BE2C (cell line): ENCODE measurements around the gene FAHD1.
A peak's percentile ranks its signal among the peaks of the same experiment; 100 is the strongest.

Experiments
- DNase-seq: peaks from one replicate; pipeline ENCODE4 v3.0.0-alpha.2; 2020
- H3K27me3 ChIP-seq: fragments of 250-450 bp; sonication (Bioruptor Pico); 2 replicates; pipeline ENCODE4 v1.5.1; 2020; ENCODE audit warnings: mild to moderate bottlenecking
- H3K36me3 ChIP-seq: fragments of 250-450 bp; sonication (Bioruptor Pico); 2 replicates; pipeline ENCODE4 v1.5.1; 2020; ENCODE audit warnings: mild to moderate bottlenecking
- H3K4me1 ChIP-seq: fragments of 250-450 bp; sonication (Bioruptor Pico); 2 replicates; pipeline ENCODE4 v1.5.1; 2020
- H3K4me3 ChIP-seq: 2 replicates; pipeline ENCODE4 v1.5.1; 2011; ENCODE audit warnings: low read depth, low read length
- H3K9me3 ChIP-seq: fragments of 250-450 bp; sonication (Bioruptor Pico); 2 replicates; pipeline ENCODE4 v1.5.1; 2020
- TF ChIP-seq, protein P1 (sequence below): IDR thresholded peaks from 2 replicates; pipeline ENCODE4 v1.5.1; 2012; ENCODE audit warnings: mild to moderate bottlenecking, low read depth, low read length

Gene FAHD1

DNA sequence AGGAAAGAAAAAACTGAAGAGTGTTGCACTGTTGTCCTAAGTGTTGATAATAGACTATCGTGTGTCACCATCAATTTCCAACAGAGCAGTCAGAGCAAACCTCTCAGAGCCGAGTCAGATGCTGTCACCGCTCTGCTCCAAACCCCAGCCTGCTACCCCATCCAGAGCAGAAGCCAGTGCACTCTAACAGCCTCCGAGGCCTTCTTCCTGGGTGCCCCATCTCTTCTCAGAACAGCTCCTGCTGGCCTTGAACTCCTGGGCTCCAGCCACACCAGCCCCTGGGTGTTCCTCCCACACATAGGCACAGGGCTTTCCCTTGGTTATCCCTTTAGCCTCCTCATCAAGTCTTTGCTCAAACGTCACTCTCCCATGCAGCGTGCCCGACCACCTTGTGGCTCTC lies 24.0 kb downstream of the FAHD1 start:
- no peak overlapping the region for H3K4me3 ChIP-seq
- H3K4me1 ChIP-seq = 0 out of 2 replicates have a peak, but pooled peaks cover under 1% of the 10 kb centered on the region
- no peaks in the 10 kb centered on the region for H3K9me3 ChIP-seq
- TF ChIP-seq, protein P1, sequence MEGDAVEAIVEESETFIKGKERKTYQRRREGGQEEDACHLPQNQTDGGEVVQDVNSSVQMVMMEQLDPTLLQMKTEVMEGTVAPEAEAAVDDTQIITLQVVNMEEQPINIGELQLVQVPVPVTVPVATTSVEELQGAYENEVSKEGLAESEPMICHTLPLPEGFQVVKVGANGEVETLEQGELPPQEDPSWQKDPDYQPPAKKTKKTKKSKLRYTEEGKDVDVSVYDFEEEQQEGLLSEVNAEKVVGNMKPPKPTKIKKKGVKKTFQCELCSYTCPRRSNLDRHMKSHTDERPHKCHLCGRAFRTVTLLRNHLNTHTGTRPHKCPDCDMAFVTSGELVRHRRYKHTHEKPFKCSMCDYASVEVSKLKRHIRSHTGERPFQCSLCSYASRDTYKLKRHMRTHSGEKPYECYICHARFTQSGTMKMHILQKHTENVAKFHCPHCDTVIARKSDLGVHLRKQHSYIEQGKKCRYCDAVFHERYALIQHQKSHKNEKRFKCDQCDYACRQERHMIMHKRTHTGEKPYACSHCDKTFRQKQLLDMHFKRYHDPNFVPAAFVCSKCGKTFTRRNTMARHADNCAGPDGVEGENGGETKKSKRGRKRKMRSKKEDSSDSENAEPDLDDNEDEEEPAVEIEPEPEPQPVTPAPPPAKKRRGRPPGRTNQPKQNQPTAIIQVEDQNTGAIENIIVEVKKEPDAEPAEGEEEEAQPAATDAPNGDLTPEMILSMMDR = no peak
- H3K36me3 ChIP-seq = no peaks in the 10 kb centered on the region
- H3K27me3 ChIP-seq = peaks cover 43% of the 10 kb centered on the region
- DNase-seq = no peak

DNA sequence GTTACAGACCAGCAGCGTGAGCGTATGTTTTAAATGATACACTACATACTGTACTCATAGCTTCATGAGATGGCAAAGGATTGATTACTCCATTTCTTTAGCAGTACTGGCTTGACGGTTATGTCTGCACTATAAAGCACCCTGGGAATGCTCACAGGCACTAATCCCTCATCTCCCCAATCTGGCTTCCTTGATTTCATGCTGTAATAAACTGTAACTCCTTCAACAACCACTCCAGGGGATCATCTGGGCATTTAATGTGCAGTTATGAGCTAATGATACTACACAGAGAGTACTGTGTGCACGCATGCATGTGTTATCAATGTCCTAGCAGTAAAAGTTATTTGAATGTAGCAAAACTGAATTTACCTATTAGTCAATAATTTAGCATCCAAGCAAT lies 24.8 kb downstream of the FAHD1 start:
- DNase-seq = no peak
- H3K4me3 ChIP-seq = no peak overlapping the region

DNA sequence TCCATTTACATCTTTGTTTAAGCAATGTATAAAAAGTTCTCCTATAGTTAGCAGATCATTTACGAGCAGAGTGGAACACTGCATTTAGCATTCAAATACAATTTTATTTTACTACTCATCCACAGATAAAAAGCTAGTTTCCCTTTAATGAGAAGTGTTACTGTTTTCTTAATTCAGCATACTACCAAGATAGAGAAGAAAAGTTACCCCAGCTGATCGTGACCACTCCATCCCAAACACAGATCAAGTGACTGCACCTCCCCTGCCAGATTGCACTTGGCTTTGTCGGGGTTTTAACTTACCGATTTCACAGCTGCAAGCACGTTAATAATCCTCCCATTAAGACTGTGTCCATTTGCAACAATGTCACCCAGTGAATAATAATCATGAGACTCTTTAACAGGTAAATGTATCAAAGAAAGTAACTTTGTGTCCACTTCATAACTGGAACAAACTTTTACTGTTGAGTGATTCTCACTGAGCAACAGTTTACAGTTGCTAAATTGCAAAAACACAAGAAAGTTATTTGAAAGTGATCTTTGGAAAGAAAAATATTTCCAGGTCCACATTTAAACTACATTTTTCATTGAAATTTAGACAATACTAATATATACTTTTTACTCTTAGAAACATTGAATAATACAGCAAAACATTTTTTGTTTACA lies 30.6 kb downstream of the FAHD1 start:
- no peak for DNase-seq
- peaks cover 82% of the 10 kb centered on the region for H3K27me3 ChIP-seq
- no peak overlapping the region for H3K4me3 ChIP-seq
- no peaks in the 10 kb centered on the region for H3K4me1 ChIP-seq
- H3K9me3 ChIP-seq = no peaks in the 10 kb centered on the region
- H3K36me3 ChIP-seq = no peaks in the 10 kb centered on the region
- TF ChIP-seq, protein P1 = no peak

More for the DNA sequence above, 24.8 kb downstream of the FAHD1 start:
- Histone ChIP-seq H3K36me3 (no peaks in the 10 kb centered on the region), H3K9me3 (no peaks in the 10 kb centered on the region), H3K27me3 (peaks cover 47% of the 10 kb centered on the region), H3K4me1 (no peaks in the 10 kb centered on the region)
- TF ChIP-seq, protein P1 = no peak

DNA sequence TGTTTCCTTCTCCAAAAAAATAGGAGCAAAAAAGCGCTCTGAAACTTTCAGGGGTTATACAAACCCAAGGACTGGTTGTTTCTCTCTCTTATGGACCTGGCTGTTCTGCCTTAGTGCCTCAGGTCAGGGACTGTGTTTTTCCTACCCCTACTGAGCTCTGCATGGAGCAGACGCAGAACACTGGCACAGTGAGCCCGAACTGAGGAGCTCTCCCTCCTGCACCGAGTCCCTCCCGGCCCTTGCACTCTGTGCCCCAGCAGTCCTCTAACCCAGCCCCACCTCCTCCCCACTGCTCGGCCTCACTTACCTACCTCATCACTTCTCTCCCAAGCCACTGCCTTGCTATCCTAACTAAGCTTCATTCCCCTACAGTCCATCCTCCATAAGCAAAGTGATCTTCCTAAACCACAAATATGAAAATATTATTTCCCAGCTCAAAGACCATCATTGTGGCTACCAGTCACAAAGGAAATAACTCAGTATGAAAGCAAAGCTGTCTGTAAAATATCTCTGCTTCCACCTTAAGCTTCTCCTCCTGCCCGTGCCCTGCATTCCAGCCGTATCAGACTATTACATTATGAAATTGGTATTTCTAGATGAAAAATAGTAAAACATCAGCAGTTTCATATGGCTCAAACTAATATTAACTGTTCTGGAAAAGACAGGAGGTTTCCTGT lies 31.3 kb downstream of the FAHD1 start:
- H3K36me3 ChIP-seq = no peaks in the 10 kb centered on the region
- H3K27me3 ChIP-seq = peaks cover 76% of the 10 kb centered on the region
- TF ChIP-seq, protein P1 = no peak
- no peak overlapping the region for H3K4me3 ChIP-seq
- H3K4me1 ChIP-seq = no peaks in the 10 kb centered on the region
- DNase-seq = no peak
- no peaks in the 10 kb centered on the region for H3K9me3 ChIP-seq

DNA sequence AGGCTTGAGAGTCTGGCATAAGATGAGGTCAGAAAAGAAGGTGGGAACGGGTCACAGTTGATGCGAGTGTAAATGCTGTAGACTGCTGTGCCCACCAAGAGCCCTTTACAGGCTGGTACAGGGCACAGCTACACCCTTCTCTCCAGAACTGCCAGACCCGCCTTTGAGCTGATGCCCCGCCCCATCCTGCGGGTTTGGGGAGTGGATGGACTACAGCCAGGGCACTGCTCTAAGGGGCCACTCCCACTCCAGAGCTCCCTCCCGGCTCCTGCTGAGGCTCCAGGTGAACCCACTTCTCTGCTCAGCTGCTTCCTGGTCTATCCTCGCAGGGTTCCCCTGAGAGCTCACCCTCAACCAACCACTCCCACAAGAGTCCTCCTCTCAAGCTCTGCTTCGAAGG lies 32.6 kb downstream of the FAHD1 start:
- Histone ChIP-seq H3K9me3 (no peaks in the 10 kb centered on the region), H3K36me3 (no peaks in the 10 kb centered on the region), H3K4me1 (no peaks in the 10 kb centered on the region), H3K27me3 (peaks cover 66% of the 10 kb centered on the region), H3K4me3 (no peak overlapping the region)
- TF ChIP-seq, protein P1 = no peak
- DNase-seq = peak; percentile 23

DNA sequence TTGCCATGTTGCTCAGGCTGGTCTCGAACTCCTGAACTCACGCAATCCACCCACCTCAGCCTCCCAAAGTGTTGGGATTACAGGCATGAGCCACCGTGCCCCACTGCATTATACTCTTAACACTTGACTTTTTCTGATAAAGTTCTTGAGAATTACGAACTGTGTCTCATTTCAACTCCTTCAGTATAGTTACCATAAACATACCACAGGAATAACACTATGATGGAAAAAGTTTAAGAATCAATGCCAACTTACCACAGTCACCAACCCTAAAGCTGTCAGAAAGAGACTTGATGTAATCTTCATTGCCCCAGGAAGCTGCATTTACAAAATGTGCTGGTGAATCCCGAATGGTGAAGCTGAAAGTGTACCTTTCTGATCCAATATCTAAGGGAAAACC lies 34.7 kb downstream of the FAHD1 start:
- no peaks in the 10 kb centered on the region for H3K9me3 ChIP-seq
- peaks cover 59% of the 10 kb centered on the region for H3K27me3 ChIP-seq
- no peak for DNase-seq
- TF ChIP-seq, protein P1 = no peak
- no peaks in the 10 kb centered on the region for H3K36me3 ChIP-seq
- no peaks in the 10 kb centered on the region for H3K4me1 ChIP-seq
- no peak overlapping the region for H3K4me3 ChIP-seq
